Measurements from ENCODE around the gene SAMD10. TPM values are rescaled to one million over a fixed set of nuclear protein-coding genes. Genes with fewer than 3 reads are reported as not detected.

Gene SAMD10
- total and polyA plus RNA-seq, 10 of the 15 experiments (the other 5 are each of a cell fraction or from before 2014, with no cell fraction given) = 1.3 to 51.4 (median 17.9) TPM

DNA sequence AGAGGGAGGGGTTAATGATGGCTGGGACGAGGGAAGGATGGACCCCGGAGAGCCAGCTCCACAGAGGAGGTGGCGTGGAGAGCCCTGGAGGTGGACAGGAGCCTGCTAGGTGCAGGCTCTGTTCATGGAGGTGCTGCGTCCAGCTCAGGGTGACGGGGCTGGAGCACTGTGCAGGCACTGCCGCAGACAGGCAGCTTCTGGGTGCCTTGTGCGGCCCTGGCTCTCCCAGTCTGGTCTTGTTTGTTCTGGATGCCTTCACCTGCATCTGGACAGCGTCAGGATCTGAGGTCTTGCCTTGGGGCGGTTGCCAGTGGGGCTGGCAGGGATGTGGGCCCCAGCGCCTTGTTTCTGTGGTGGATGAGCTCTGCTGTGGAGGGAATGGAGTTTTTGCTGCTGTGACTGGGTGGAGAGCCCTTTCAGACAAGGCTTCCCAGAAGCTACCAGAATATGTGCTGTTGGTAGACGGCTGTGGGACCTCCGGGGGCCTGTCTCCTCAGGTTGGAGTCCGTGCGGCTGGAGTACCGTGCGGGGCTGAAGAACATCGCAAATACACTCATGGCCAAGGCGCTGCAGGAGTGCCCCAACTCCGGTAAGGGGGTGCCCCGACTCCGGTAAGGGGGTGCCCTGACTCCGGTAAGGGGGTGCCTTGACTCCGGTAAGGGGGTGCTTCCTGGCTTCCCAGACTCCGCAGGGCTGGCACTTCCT is 48.7 kb upstream of the SAMD10 start:
- no TSS peak for BruUV-seq (replicated peaks)
- H3K27me3 ChIP-seq (replicated peaks in 1 of 2; ENCODE audit: control insufficient read depth in 2 of 2, insufficient read depth in 2 of 2, low read length in 1 of 2) = no peaks in the 10 kb centered on the region
- no peak for TF ChIP-seq MTA2 (IDR thresholded peaks at IDR 0.05; ENCODE audit: low read depth)
- TF ChIP-seq POLR2A (IDR thresholded peaks at IDR 0.05; ENCODE audit: low read depth, low read length) = peak; percentile 58; the same call in 1 of the 2 replicates
- TF ChIP-seq RFX5 (IDR thresholded peaks at IDR 0.05; ENCODE audit: low read depth, low read length) = no peak
- no peak overlapping the region for H3K27ac ChIP-seq (ENCODE audit: control insufficient read depth, insufficient read depth)
- 91% methylated on average over 24 of the region's 24 CpGs for WGBS (ENCODE audit: insufficient coverage, insufficient replicate concordance, low lambda C conversion rate, missing lambda C conversion rate)
- CTCF ChIA-PET = interaction anchor here (0.6 to 1.4 kb wide), 2 partner anchors 11 to 36 kb away, joined by 4 read pairs; no protein-coding TSS in a partner anchor
- no peaks in the 10 kb centered on the region for H4K20me1 ChIP-seq (ENCODE audit: control insufficient read depth, insufficient read depth)
- POLR2A ChIA-PET = no interaction called here
- DNase-seq (ENCODE audit: low read depth, low spot score) (no peak), FAIRE-seq (no peak), ATAC-seq (no peak)
- H3K9ac ChIP-seq (ENCODE audit: control insufficient read depth, insufficient read depth, low read length) = no peak overlapping the region
- RAD21 ChIA-PET (ENCODE audit: unreplicated experiment) = no interaction called here
- no peak overlapping the region for H3K4me3 ChIP-seq
- intact Hi-C loops (cut with micrococcal nuclease; ENCODE audit: unreplicated experiment) (no loop called here), in situ Hi-C loops (cut with MboI) (no loop called here)
- no peaks in the 10 kb centered on the region for H3K79me2 ChIP-seq (ENCODE audit: control insufficient read depth, insufficient read depth, low read length)
- H3K4me1 ChIP-seq (ENCODE audit: control insufficient read depth, insufficient read depth, low read length) = no peaks in the 10 kb centered on the region
- H3K9me3 ChIP-seq (replicated peaks; ENCODE audit: control insufficient read depth, insufficient read depth, low read length) = no peaks in the 10 kb centered on the region
- H3K4me2 ChIP-seq (ENCODE audit: control insufficient read depth, insufficient read depth) = no peak overlapping the region
- SMC1A ChIA-PET (ENCODE audit: uncharacterized antibody, unreplicated experiment) = no interaction called here
- H3K36me3 ChIP-seq (ENCODE audit: control insufficient read depth in 2 of 2, insufficient read depth in 2 of 2, low read length in 1 of 2) = peaks cover 48 to 59% of the 10 kb centered on the region in 2 experiments
- no peak overlapping the region for H2AFZ ChIP-seq (ENCODE audit: control insufficient read depth, low read depth, low read length)

- no peak overlapping the region for H3K9ac ChIP-seq (ENCODE audit: control insufficient read depth, insufficient read depth, low read length)
- H3K4me2 ChIP-seq (ENCODE audit: control insufficient read depth, insufficient read depth) = no peak overlapping the region
- FAIRE-seq (no peak), DNase-seq (ENCODE audit: low read depth, low spot score) (no peak), ATAC-seq (no peak)
- no peaks in the 10 kb centered on the region for H3K27me3 ChIP-seq (replicated peaks in 1 of 2; ENCODE audit: control insufficient read depth in 2 of 2, insufficient read depth in 2 of 2, low read length in 1 of 2)
- over 99% methylated on average over 29 of the region's 29 CpGs for WGBS (ENCODE audit: insufficient coverage, insufficient replicate concordance, low lambda C conversion rate, missing lambda C conversion rate)
- ChIA-PET CTCF (interaction anchor here (1.3 kb wide), 1 partner anchor 13 kb away, joined by 3 read pairs; no protein-coding TSS in a partner anchor), POLR2A (no interaction called here), SMC1A (ENCODE audit: uncharacterized antibody, unreplicated experiment) (no interaction called here), RAD21 (ENCODE audit: unreplicated experiment) (no interaction called here)
- H3K27ac ChIP-seq (ENCODE audit: control insufficient read depth, insufficient read depth) = no peak overlapping the region
- no TSS peak for BruUV-seq (replicated peaks)
- no peaks in the 10 kb centered on the region for H3K79me2 ChIP-seq (ENCODE audit: control insufficient read depth, insufficient read depth, low read length)
- H3K4me3 ChIP-seq = no peak overlapping the region
- H2AFZ ChIP-seq (ENCODE audit: control insufficient read depth, low read depth, low read length) = no peak overlapping the region
- intact Hi-C loops (cut with micrococcal nuclease; ENCODE audit: unreplicated experiment) (no loop called here), in situ Hi-C loops (cut with MboI) (no loop called here)
- H3K9me3 ChIP-seq (replicated peaks; ENCODE audit: control insufficient read depth, insufficient read depth, low read length) = no peaks in the 10 kb centered on the region
- H4K20me1 ChIP-seq (ENCODE audit: control insufficient read depth, insufficient read depth) = no peaks in the 10 kb centered on the region
- H3K36me3 ChIP-seq (ENCODE audit: control insufficient read depth in 2 of 2, insufficient read depth in 2 of 2, low read length in 1 of 2) = peaks cover 61 to 65% of the 10 kb centered on the region in 2 experiments
- no peaks in the 10 kb centered on the region for H3K4me1 ChIP-seq (ENCODE audit: control insufficient read depth, insufficient read depth, low read length)
- TF ChIP-seq RBBP5 (conservative IDR thresholded peaks at IDR 0.05) (no peak), EZH2 (IDR thresholded peaks at IDR 0.05; ENCODE audit: borderline replicate concordance, control insufficient read depth, low read depth, low read length) (no peak), SUZ12 (IDR thresholded peaks at IDR 0.05; ENCODE audit: unreplicated experiment) (no peak), ASH2L (IDR thresholded peaks at IDR 0.05; ENCODE audit: borderline replicate concordance, low read depth) (no peak), SREBF1 (IDR thresholded peaks at IDR 0.05; ENCODE audit: low read length) (no peak), EP300 (IDR thresholded peaks at IDR 0.05; ENCODE audit: borderline replicate concordance in 1 of 2, control insufficient read depth in 1 of 2, low read depth in 2 of 2, low read length in 2 of 2) (no peak), BMI1 (IDR thresholded peaks at IDR 0.05; ENCODE audit: borderline replicate concordance) (no peak), POLR2AphosphoS2 (IDR thresholded peaks at IDR 0.05; ENCODE audit: low read depth, low read length) (no peak), KAT2A (conservative IDR thresholded peaks at IDR 0.05; ENCODE audit: control insufficient read depth, low read depth, low read length) (no peak)
- TF ChIP-seq, protein P1, sequence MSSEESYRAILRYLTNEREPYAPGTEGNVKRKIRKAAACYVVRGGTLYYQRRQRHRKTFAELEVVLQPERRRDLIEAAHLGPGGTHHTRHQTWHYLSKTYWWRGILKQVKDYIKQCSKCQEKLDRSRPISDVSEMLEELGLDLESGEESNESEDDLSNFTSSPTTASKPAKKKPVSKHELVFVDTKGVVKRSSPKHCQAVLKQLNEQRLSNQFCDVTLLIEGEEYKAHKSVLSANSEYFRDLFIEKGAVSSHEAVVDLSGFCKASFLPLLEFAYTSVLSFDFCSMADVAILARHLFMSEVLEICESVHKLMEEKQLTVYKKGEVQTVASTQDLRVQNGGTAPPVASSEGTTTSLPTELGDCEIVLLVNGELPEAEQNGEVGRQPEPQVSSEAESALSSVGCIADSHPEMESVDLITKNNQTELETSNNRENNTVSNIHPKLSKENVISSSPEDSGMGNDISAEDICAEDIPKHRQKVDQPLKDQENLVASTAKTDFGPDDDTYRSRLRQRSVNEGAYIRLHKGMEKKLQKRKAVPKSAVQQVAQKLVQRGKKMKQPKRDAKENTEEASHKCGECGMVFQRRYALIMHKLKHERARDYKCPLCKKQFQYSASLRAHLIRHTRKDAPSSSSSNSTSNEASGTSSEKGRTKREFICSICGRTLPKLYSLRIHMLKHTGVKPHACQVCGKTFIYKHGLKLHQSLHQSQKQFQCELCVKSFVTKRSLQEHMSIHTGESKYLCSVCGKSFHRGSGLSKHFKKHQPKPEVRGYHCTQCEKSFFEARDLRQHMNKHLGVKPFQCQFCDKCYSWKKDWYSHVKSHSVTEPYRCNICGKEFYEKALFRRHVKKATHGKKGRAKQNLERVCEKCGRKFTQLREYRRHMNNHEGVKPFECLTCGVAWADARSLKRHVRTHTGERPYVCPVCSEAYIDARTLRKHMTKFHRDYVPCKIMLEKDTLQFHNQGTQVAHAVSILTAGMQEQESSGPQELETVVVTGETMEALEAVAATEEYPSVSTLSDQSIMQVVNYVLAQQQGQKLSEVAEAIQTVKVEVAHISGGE (CRISPR knock-in tag; IDR thresholded peaks at IDR 0.05) = no peak
Measured at GRCh38 chr20:64025826-64026412, 46.5 kb upstream of the SAMD10 start.

All from GM12878 (cell line).